T-helper 1 cell treated with Interleukin-12 subunit alpha and Interleukin-12 subunit beta and Interleukin-4 antibody, amounts not matched to agents 30 ng/mL and 1 ng/mL, for 36 hours (primary cell): Measurements from ENCODE around the gene SMIM34. TPM values are rescaled to one million over a fixed set of nuclear protein-coding genes. Genes with fewer than 3 reads are reported as not detected.
"Not testable (repeated sequence)": the region's sequence is repeated elsewhere in the genome, so short reads cannot be mapped to it uniquely, and the experiment has no call there.

Source experiments
- intact Hi-C: fragments of 100-400 bp; cut with micrococcal nuclease; formaldehyde crosslinking; loops from one replicate; pipeline ENCODE4 v1.15.1; 2024
- total RNA-seq: library from RNA; stranded (reverse); gene quantifications from 2 replicates; pipeline ENCODE4 v1.2.3, GENCODE V29; 2022

SMIM34 gene
- not detected in 2 replicates for total RNA-seq

GRCh38 chr21:34423805-34424204 is at the start of gene SMIM34:
Gene SMIM34 (minus strand): TSS chr21:34423951. CDS start chr21:34423839, 112 bp downstream.
- intact Hi-C loops, result not testable (repeated sequence)

DNA sequence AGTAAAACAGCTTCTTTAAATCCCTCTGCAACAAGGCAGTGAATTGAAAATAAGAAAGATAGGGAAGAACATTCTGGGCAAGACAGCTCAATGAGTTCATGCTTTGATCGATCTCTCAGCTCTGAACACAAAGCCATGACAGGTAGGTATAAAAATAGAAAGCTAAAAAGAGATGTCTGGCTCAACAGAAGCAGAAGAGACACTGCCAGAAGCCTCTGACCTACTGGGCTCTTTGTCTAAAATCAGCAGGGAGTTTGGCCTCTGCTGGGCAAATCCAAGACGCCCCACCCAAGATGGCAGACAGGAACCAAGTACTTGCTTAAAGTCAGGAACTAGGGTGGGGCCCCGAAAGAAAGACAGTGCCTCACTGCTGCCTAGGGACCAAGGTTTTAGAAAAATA is 43.6 kb upstream of the SMIM34 start:
- intact Hi-C loops, result not testable (repeated sequence)

- intact Hi-C loops, result not testable (repeated sequence)
These were observed 35.7 kb upstream of the SMIM34 start for GRCh38 chr21:34459426-34459825.

- intact Hi-C loops, result not testable (repeated sequence)
These were observed 34.5 kb upstream of the SMIM34 start for GRCh38 chr21:34458266-34458665.

GRCh38 chr21:34456180-34456579 is 32.4 kb upstream of the SMIM34 start:
- intact Hi-C loops, result not testable (repeated sequence)

GRCh38 chr21:34455628-34456027 is 31.9 kb upstream of the SMIM34 start:
- intact Hi-C loops, result not testable (repeated sequence)

DNA sequence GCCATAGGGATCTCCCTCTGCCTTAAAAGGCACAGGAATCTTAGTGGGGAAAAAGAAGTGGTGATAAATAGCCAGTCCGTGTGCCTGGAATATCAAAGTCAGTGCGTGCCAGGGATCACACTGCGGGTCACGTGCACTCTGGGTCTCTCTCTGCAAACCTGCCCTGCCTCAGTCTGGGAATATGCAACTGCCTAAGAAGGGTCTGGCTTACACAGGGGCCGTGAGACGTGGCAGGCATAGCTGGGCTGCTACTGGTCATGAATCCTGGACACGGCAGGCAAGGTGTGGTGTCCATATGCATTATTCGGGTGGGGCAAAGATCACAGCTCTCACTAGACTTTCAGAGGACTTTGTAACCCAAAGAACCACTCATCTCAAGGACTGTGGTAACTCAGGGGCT is 23.3 kb upstream of the SMIM34 start:
- intact Hi-C loops, result not testable (repeated sequence)

- intact Hi-C loops, result not testable (repeated sequence)
These were observed 19.7 kb upstream of the SMIM34 start for GRCh38 chr21:34443486-34443885.

- intact Hi-C loops, result not testable (repeated sequence)
These were observed 6.0 kb upstream of the SMIM34 start for GRCh38 chr21:34429710-34430109.

- intact Hi-C loops, result not testable (repeated sequence)
These were observed 4.7 kb upstream of the SMIM34 start for GRCh38 chr21:34428441-34428840.

DNA sequence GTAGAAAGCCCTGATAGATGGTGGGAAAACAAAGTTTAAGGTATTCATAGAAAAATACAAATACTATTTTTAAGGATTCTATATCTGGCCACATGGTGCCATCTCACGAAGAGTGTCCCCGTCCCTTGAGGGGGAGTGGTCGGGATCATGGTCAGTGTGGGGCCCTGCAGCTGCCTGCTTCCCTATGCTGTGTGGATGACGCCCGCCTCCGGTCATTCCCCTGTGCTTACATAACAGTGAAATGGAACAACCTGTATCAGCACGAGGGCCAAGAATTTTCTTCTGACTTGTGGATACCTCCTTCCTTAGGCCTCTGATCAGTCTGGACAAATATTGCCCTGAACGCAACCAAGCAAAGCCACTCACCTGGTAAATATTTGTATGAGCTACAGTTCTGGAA is 3.6 kb upstream of the SMIM34 start:
- intact Hi-C loops, result not testable (repeated sequence)

- intact Hi-C loops, result not testable (repeated sequence)
These were observed 6.2 kb downstream of the SMIM34 start for GRCh38 chr21:34417448-34418077.

- intact Hi-C loops, result not testable (repeated sequence)
These were observed 16.5 kb downstream of the SMIM34 start for GRCh38 chr21:34407294-34407693.

GRCh38 chr21:34406676-34407075 is 17.1 kb downstream of the SMIM34 start:
- intact Hi-C loops, result not testable (repeated sequence)

- intact Hi-C loops, result not testable (repeated sequence)
These were observed 17.6 kb downstream of the SMIM34 start for GRCh38 chr21:34406102-34406501.

- intact Hi-C loops, result not testable (repeated sequence)
These were observed 18.1 kb downstream of the SMIM34 start for GRCh38 chr21:34405686-34406085.

DNA sequence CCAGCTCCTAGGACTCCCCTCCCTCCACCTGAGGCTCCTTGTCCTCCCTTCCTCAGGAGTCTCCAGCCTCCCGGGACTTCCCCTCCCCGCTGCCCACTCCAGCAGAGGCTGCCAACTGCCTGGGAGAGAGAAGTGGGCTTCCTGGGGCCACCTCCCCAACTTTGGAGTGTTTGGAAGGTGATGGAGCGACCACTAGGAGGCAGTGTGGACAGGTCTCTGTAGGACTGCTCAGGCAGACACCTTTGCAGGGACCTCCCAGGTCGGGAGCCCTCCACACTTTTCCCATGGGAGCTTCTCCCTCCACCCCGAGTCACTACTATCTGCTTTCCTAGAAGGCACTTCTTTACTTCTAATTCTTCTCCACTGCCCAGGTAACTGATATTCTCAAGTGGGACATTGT is 19.0 kb downstream of the SMIM34 start:
- intact Hi-C loops, result not testable (repeated sequence)

GRCh38 chr21:34400522-34400921 is 23.2 kb downstream of the SMIM34 start:
- intact Hi-C loops, result not testable (repeated sequence)

DNA sequence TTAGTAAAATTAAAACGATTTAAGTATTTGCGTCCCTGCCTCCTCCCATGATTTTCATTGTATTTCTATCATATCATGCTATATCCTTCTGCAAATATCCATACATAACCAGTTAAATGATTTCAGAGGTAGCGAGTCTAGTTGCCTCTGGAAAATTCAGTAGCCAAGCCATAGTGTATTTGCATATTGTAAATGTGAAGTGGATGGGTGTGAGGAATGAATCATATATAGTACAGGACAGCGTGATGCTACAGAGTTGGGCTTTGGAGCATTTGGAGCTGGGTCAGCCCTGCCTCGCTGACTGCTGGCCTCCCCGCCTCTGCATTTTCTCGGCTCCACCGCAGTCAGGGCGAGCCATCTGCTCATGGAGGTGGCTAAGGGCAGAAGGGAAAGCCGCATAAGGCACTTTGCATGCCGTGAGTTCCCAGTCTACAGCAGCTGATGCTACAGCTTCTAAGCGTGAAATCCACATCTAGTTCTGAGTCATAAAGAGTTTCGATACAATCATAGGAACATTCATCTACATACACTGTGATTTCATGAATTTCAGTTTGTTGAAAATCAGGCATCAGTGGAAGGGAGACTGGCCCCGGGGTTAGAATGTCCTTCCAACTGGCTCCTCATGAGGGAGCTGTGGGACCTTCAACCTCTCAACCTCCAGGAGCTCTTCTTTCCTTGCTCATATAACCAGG is 39.9 kb downstream of the SMIM34 start:
- intact Hi-C loops, result not testable (repeated sequence)

GRCh38 chr21:34383138-34383537 is 40.6 kb downstream of the SMIM34 start:
- intact Hi-C loops, result not testable (repeated sequence)

- intact Hi-C loops, result not testable (repeated sequence)
These were observed 48.2 kb downstream of the SMIM34 start for GRCh38 chr21:34375619-34375972.

DNA sequence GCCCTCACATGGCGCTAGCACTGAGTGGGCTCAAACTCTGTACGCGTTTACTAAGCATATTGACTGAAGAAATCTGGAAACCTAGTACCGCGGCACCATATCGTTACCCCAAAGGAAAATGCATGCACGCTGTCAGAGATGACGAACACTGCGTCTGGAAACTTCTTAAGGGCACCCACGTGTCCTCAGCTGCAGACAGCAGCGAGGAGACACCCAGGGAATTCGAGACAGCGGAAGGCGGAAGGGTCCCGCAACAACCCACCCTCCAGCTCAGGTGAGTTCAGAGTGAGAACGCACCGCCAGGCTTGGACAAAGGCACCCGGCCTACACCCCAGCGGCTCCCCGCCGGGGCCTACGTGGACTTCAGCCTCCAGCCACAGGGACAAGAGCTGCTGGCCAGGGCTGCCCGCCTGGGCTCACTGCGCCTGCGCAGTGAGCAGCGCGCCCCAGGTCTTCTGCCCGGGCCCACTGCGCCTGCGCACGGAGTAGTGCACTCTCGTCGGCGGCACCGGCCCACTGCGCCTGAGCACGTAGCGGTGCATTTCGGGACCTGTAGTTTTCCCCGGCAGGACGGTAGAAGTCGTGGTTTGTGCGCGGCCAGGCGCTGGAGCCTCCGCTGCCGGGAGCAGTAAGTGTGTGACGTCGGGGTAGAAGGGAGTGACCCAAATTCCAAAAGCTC is 48.7 kb downstream of the SMIM34 start, which contains the start of gene SMIM11:
SMIM11 (plus strand) TSS at position 568 of the 679 bp plus-strand sequence. CDS start 3,998 bp downstream, outside the sequence.
- intact Hi-C loops, result not testable (repeated sequence)
